Loucy (cell line): ENCODE measurements around the gene SORL1-AS1.

Experiments used
- H2AFZ ChIP-seq: fragments of 200-600 bp; sonication (generic); 2 replicates; pipeline ENCODE4 v1.6.0; 2016; ENCODE audit warnings: antibody characterized with exemption, mild to moderate bottlenecking, low read length, moderate library complexity
- H3F3A ChIP-seq: fragments of 200-600 bp; 2 replicates; pipeline ENCODE4 v1.6.0; 2016; ENCODE audit warnings: antibody characterized with exemption, low read depth, mild to moderate bottlenecking
- H3K27me3 ChIP-seq: fragments of 200-600 bp; sonication (generic); 2 replicates; pipeline ENCODE4 v1.6.1; 2014; ENCODE audit warnings: low read length, mild to moderate bottlenecking; ENCODE audit not compliant: insufficient read depth, poor library complexity, severe bottlenecking
- H3K36me3 ChIP-seq: fragments of 200-600 bp; sonication (generic); 2 replicates; pipeline ENCODE4 v1.6.1; 2016; ENCODE audit warnings: low read length; ENCODE audit not compliant: insufficient read depth
- H3K4me1 ChIP-seq: fragments of 200-600 bp; sonication (generic); 2 replicates; pipeline ENCODE4 v1.5.1; 2014; ENCODE audit warnings: low read length, mild to moderate bottlenecking; ENCODE audit not compliant: insufficient read depth, poor library complexity, severe bottlenecking
- H3K4me2 ChIP-seq: fragments of 200-600 bp; sonication (generic); 2 replicates; pipeline ENCODE4 v1.6.0; 2014; ENCODE audit warnings: antibody characterized with exemption, low read length, low read depth, mild to moderate bottlenecking; ENCODE audit not compliant: poor library complexity, severe bottlenecking
- H3K4me3 ChIP-seq: fragments of 200-600 bp; sonication (generic); 2 replicates; pipeline ENCODE4 v1.5.1; 2014; ENCODE audit warnings: low read length, mild to moderate bottlenecking, mixed read lengths; ENCODE audit not compliant: poor library complexity, severe bottlenecking
- H3K79me2 ChIP-seq: fragments of 200-600 bp; sonication (generic); 2 replicates; pipeline ENCODE4 v1.6.1; 2014; ENCODE audit warnings: low read length; ENCODE audit not compliant: insufficient read depth
- H3K9ac ChIP-seq: fragments of 200-600 bp; sonication (generic); 2 replicates; pipeline ENCODE4 v1.6.0; 2014; ENCODE audit warnings: mild to moderate bottlenecking, low read depth, low read length, moderate library complexity; ENCODE audit not compliant: poor library complexity, severe bottlenecking
- H3K9me2 ChIP-seq: fragments of 200-600 bp; sonication (generic); replicated peaks from 2 replicates; pipeline ENCODE4 v1.6.1; 2016; ENCODE audit warnings: low read depth, low read length, mixed read lengths
- H3K9me3 ChIP-seq: fragments of 200-600 bp; sonication (generic); 2 replicates; pipeline ENCODE4 v1.6.1; 2014; ENCODE audit warnings: mild to moderate bottlenecking, antibody characterized with exemption, low read length, low read depth; ENCODE audit not compliant: insufficient read depth
- H4K20me1 ChIP-seq: fragments of 200-600 bp; sonication (generic); 2 replicates; pipeline ENCODE4 v1.6.0; 2014; ENCODE audit warnings: antibody characterized with exemption, low read length, mild to moderate bottlenecking; ENCODE audit not compliant: insufficient read depth, poor library complexity, severe bottlenecking
- EZH2phosphoT487 ChIP-seq: fragments of 200-600 bp; IDR thresholded peaks from 2 replicates; pipeline ENCODE4 v1.6.1; 2018; ENCODE audit warnings: antibody characterized with exemption, mild to moderate bottlenecking, moderate library complexity, borderline replicate concordance
- TF ChIP-seq, protein P1 (sequence below): fragments of 200-600 bp; sonication (generic); conservative IDR thresholded peaks from 2 replicates; pipeline ENCODE4 v1.5.1; 2014; ENCODE audit warnings: mild to moderate bottlenecking, antibody characterized with exemption, low read length

The SORL1-AS1 gene

DNA sequence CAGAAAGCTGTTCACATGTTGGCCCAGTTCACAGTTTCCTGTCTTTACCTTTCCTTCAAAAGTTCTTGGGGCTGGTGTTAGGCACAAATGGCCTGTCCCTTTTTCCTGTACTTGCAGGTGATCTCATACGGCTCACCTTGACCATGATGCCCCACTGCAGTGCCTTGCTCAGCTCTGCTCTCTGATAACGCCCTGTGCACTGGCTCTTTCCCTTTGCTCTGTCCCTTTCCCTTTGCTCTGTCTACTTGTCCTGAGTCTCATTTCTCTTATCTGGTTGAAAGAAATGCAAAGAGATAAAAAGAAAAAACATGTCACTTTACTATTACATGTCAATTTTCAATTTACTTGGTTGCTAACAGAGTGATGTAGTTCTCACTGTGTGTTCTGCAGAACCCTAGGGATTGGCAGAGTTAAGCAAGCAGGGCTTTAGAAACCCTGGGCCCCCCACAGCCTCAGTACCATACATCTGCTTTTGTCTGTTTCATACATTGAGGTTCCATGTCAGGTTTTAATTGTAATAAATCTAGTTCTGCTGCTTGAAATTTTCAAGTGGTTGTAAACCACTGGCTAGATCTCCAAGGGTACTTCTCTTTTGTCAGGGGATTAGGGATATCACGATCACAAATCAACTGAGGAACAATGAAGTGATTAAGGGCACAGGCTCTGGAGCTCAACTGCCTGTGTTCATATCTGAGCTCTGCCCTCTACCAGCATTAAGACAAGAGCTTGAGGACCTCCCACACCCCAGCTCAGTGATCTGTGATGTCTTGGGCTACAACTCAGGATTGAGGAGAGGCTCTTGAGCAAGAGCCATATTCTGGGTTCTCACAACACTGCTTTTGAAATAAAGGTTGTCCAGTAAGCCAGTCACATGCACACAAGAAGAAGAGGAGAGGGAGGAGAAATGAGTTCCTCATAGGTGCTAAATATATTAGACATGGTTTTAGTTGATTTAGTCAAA lies 16.9 kb downstream of the SORL1-AS1 start:
- Histone ChIP-seq H3F3A (no peaks in the 10 kb centered on the region), H3K79me2 (no peaks in the 10 kb centered on the region), H3K4me3 (no peak overlapping the region)

DNA sequence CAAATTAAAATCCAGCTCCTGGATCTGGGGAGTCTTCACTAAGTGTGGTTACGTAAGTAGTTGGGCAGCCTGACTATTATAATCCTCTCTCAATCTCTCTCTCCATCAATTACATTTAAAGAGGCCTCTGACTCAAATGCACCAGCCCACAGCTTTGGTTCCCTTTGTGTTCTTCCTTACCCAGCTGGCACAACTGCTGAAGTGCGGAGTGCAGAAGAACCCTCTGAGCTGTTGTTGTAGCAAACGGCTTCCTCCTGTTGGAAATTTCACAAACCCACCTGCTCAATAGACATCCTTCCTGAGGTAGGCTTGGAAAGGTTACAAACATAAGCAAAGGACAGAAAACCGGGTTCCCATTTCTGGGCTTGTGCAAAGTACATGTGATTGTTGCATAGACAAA lies 17.6 kb downstream of the SORL1-AS1 start:
- no peak for TF ChIP-seq EZH2phosphoT487
- TF ChIP-seq, protein P1, sequence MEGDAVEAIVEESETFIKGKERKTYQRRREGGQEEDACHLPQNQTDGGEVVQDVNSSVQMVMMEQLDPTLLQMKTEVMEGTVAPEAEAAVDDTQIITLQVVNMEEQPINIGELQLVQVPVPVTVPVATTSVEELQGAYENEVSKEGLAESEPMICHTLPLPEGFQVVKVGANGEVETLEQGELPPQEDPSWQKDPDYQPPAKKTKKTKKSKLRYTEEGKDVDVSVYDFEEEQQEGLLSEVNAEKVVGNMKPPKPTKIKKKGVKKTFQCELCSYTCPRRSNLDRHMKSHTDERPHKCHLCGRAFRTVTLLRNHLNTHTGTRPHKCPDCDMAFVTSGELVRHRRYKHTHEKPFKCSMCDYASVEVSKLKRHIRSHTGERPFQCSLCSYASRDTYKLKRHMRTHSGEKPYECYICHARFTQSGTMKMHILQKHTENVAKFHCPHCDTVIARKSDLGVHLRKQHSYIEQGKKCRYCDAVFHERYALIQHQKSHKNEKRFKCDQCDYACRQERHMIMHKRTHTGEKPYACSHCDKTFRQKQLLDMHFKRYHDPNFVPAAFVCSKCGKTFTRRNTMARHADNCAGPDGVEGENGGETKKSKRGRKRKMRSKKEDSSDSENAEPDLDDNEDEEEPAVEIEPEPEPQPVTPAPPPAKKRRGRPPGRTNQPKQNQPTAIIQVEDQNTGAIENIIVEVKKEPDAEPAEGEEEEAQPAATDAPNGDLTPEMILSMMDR, result no peak
- Histone ChIP-seq H3K9me2 (no peaks in the 10 kb centered on the region), H3K4me3 (no peak overlapping the region), H3K4me1 (peaks cover 9% of the 10 kb centered on the region), H3K27me3 (no peaks in the 10 kb centered on the region), H3K9ac (no peak overlapping the region), H4K20me1 (no peaks in the 10 kb centered on the region), H2AFZ (peak overlapping the region; percentile 45; the same call in 1 of the 2 replicates), H3K36me3 (no peaks in the 10 kb centered on the region), H3K79me2 (no peaks in the 10 kb centered on the region), H3K4me2 (no peak overlapping the region), H3K9me3 (no peaks in the 10 kb centered on the region), H3F3A (no peaks in the 10 kb centered on the region)

More for the DNA sequence above, 16.9 kb downstream of the SORL1-AS1 start:
- Histone ChIP-seq H3K36me3 (no peaks in the 10 kb centered on the region), H3K9ac (no peak overlapping the region), H3K9me2 (no peaks in the 10 kb centered on the region), H3K27me3 (no peaks in the 10 kb centered on the region), H3K9me3 (no peaks in the 10 kb centered on the region), H3K4me1 (peaks cover 9% of the 10 kb centered on the region), H4K20me1 (no peaks in the 10 kb centered on the region), H2AFZ (peak overlapping the region; percentile 45; the same call in 1 of the 2 replicates), H3K4me2 (no peak overlapping the region)
- TF ChIP-seq, protein P1, result no peak
- no peak for TF ChIP-seq EZH2phosphoT487

DNA sequence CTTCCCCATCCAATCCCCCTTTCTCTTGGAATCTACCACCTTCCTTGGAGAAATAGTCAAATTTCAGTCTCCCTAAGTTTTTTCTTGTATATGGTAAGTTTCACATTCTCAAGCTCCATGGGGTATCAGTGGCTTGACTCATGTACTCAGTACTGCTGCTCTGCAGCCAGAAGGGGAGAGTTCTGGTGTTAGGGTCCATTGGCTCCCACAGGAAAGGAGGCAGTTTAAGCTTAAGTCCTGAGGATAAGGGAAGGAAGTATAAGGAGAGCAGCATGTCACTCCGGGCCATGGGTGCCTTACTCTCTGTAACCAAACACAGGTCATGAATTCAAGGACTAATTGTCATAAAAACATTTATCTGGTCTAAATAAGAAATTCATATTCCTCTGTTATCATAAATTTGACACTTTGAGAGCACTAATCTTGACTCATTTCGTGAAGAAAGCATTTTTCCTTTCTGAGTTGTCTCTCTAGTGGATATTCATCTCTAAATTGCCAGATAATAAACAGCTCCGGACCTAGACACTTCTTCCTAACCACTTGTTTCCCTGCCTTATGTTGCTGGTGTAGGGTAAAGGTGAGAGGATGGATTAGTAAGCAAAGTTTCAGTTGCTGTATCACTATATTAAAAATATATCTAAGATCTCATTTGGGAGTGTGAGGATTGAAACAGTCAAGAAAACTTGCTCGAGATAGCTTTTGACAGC lies 20.8 kb downstream of the SORL1-AS1 start:
- H3K36me3 ChIP-seq, result no peaks in the 10 kb centered on the region
- no peak overlapping the region for H3K4me3 ChIP-seq
- no peaks in the 10 kb centered on the region for H3K9me3 ChIP-seq
- no peaks in the 10 kb centered on the region for H3K27me3 ChIP-seq
- H4K20me1 ChIP-seq, result no peaks in the 10 kb centered on the region
- H3K79me2 ChIP-seq, result no peaks in the 10 kb centered on the region
- no peak overlapping the region for H3K9ac ChIP-seq
- no peaks in the 10 kb centered on the region for H3F3A ChIP-seq
- H3K4me2 ChIP-seq, result no peak overlapping the region
- H3K4me1 ChIP-seq, result peaks cover 3% of the 10 kb centered on the region
- no peaks in the 10 kb centered on the region for H3K9me2 ChIP-seq
- no peak overlapping the region for H2AFZ ChIP-seq
- TF ChIP-seq, protein P1, result no peak
- no peak for TF ChIP-seq EZH2phosphoT487
